Gastrocnemius medialis (tissue), 4 donors: ENCODE results near the gene TMEM132D. TPM values are rescaled to one million over a fixed set of nuclear protein-coding genes. Genes with fewer than 3 reads are reported as not detected.

Source experiments
- ATAC-seq, 2 donors: fragments of 150-250 bp; one replicate each; pipeline ENCODE4 v1.9.1; 2016
- DNase-seq, 2 donors: peaks; one replicate each; pipeline ENCODE4 v3.0.0-alpha.2; 2019
- H3K27ac ChIP-seq, 4 donors: fragments of 200-600 bp; sonication (generic); 1 replicate in 1 of 4; 2 replicates in 3 of 4; pipeline ENCODE4 v1.5.1; 2016 to 2018; ENCODE audit warnings: mild to moderate bottlenecking in 2 of 4, moderate library complexity in 1 of 4
- H3K27me3 ChIP-seq, 3 donors: fragments of 200-600 bp; sonication (generic) in 2 of 3; 1 replicate in 1 of 3; 2 replicates in 2 of 3; pipeline versions ENCODE4 v1.5.1 to v1.6.0; 2016 to 2019; ENCODE audit warnings: mild to moderate bottlenecking in 1 of 3, moderate library complexity in 1 of 3
- H3K36me3 ChIP-seq, 2 donors: fragments of 200-600 bp; sonication (generic) in 1 of 2; one replicate each; pipeline ENCODE4 v1.5.1; 2017 to 2018
- H3K4me1 ChIP-seq, 2 donors: fragments of 200-600 bp; sonication (generic) in 1 of 2; one replicate each; pipeline ENCODE4 v1.5.1; 2016 to 2017; ENCODE audit warnings: mild to moderate bottlenecking in 2 of 2
- H3K4me3 ChIP-seq, 4 donors: fragments of 200-600 bp; sonication (generic) in 3 of 4; 1 replicate in 1 of 4; 2 replicates in 3 of 4; pipeline ENCODE4 v1.5.1; 2016 to 2019; ENCODE audit warnings: mild to moderate bottlenecking in 2 of 4
- H3K9me3 ChIP-seq, 3 donors: fragments of 200-600 bp; sonication (generic) in 2 of 3; 1 replicate in 1 of 3; 2 replicates in 2 of 3; pipeline ENCODE4 v1.5.1; 2016 to 2019
- CTCF ChIP-seq, 5 experiments: fragments of 450-650 bp in 3 of 5; fragments of 200-600 bp in 2 of 5; sonication (generic) in 2 of 5; IDR thresholded peaks in 4 of 5; conservative IDR thresholded peaks in 1 of 5; 1 replicate in 4 of 5; 2 replicates in 1 of 5; pipeline ENCODE4 v1.5.1; 2016 to 2019; ENCODE audit warnings: antibody characterized with exemption in 5 of 5, mild to moderate bottlenecking in 3 of 5, moderate library complexity in 3 of 5
- POLR2A ChIP-seq, 2 donors: fragments of 450-650 bp; IDR thresholded peaks; one replicate each; pipeline ENCODE4 v1.6.1; 2017; ENCODE audit warnings: antibody characterized with exemption in 2 of 2, mild to moderate bottlenecking in 2 of 2, moderate library complexity in 2 of 2
- in situ Hi-C, 4 donors: fragments of 200-750 bp; cut with MboI; loops; one replicate each; pipeline versions ENCODE4 v1.15.0 to v1.8.0; 2017; ENCODE audit warnings: low sequenced_read_pairs in 4 of 4
- intact Hi-C: fragments of 100-400 bp; cut with DNase I; formaldehyde crosslinking; loops from one replicate; pipeline ENCODE4 v1.15.1; 2023; ENCODE audit warnings: low total_unique reads
- total RNA-seq, 4 donors: library from RNA; depleted of rRNA; stranded (reverse); fragments of >200 nt; gene quantifications; one replicate each; pipeline versions ENCODE4 v1.1.0 to v1.2.3, GENCODE V29; 2016

The TMEM132D gene
- total RNA-seq, 4 donors from 2014 or later, result not detected

GRCh38 chr12:129246630-129247029 is 657.2 kb downstream of the TMEM132D start:
- Histone ChIP-seq H3K36me3 (no peaks in the 10 kb centered on the region), H3K9me3 (no peaks in the 10 kb centered on the region), H3K27ac (no peak overlapping the region)

GRCh38 chr12:129245769-129246168 is 658.1 kb downstream of the TMEM132D start:
- H3K9me3 ChIP-seq, result no peaks in the 10 kb centered on the region
- no peak for TF ChIP-seq CTCF (IDR thresholded peaks at IDR 0.05 in 4 of 5, conservative IDR thresholded peaks at IDR 0.05 in 1 of 5)
- no peak for TF ChIP-seq POLR2A (IDR thresholded peaks at IDR 0.05)
- no peak overlapping the region for H3K4me3 ChIP-seq
- H3K27me3 ChIP-seq, result no peaks in the 10 kb centered on the region
- no peak for DNase-seq
- intact Hi-C loops, result no loop called here
- no peaks in the 10 kb centered on the region for H3K4me1 ChIP-seq
- H3K36me3 ChIP-seq, result no peaks in the 10 kb centered on the region
- H3K27ac ChIP-seq, result no peak overlapping the region
- ATAC-seq, result no peak
- in situ Hi-C loops, result no loop called here

More at GRCh38 chr12:129246630-129247029, 657.2 kb downstream of the TMEM132D start:
- DNase-seq, result no peak
- in situ Hi-C loops (no loop called here), intact Hi-C loops (no loop called here)
- H3K4me1 ChIP-seq, result no peaks in the 10 kb centered on the region
- H3K27me3 ChIP-seq, result no peaks in the 10 kb centered on the region
- ATAC-seq, result no peak
- no peak for TF ChIP-seq POLR2A (IDR thresholded peaks at IDR 0.05)
- TF ChIP-seq CTCF (IDR thresholded peaks at IDR 0.05 in 4 of 5, conservative IDR thresholded peaks at IDR 0.05 in 1 of 5), result no peak
- no peak overlapping the region for H3K4me3 ChIP-seq

- TF ChIP-seq POLR2A (IDR thresholded peaks at IDR 0.05), result no peak
- no peak for TF ChIP-seq CTCF (IDR thresholded peaks at IDR 0.05 in 4 of 5, conservative IDR thresholded peaks at IDR 0.05 in 1 of 5)
- Histone ChIP-seq H3K4me3 (no peak overlapping the region), H3K27ac (no peak overlapping the region), H3K4me1 (no peaks in the 10 kb centered on the region), H3K36me3 (no peaks in the 10 kb centered on the region), H3K9me3 (no peaks in the 10 kb centered on the region), H3K27me3 (no peaks in the 10 kb centered on the region)
- no peak for DNase-seq
- in situ Hi-C loops, result no loop called here
- no peak for ATAC-seq
- intact Hi-C loops, result no loop called here
Observed at GRCh38 chr12:129241852-129242251, 662.0 kb downstream of the TMEM132D start.

- H3K27ac ChIP-seq, result no peak overlapping the region
- in situ Hi-C loops, result no loop called here
- no peaks in the 10 kb centered on the region for H3K27me3 ChIP-seq
- H3K4me1 ChIP-seq, result no peaks in the 10 kb centered on the region
- no peak for ATAC-seq
- TF ChIP-seq CTCF (IDR thresholded peaks at IDR 0.05 in 4 of 5, conservative IDR thresholded peaks at IDR 0.05 in 1 of 5), result no peak
- no peak for TF ChIP-seq POLR2A (IDR thresholded peaks at IDR 0.05)
- intact Hi-C loops, result no loop called here
- no peak overlapping the region for H3K4me3 ChIP-seq
- H3K9me3 ChIP-seq, result no peaks in the 10 kb centered on the region
- DNase-seq, result no peak
- H3K36me3 ChIP-seq, result no peaks in the 10 kb centered on the region
Observed at GRCh38 chr12:129237881-129238280, 665.9 kb downstream of the TMEM132D start.

GRCh38 chr12:129234209-129234608 is 669.6 kb downstream of the TMEM132D start:
- H3K9me3 ChIP-seq, result no peaks in the 10 kb centered on the region
- H3K27me3 ChIP-seq, result no peaks in the 10 kb centered on the region
- H3K36me3 ChIP-seq, result no peaks in the 10 kb centered on the region
- in situ Hi-C loops, result no loop called here
- intact Hi-C loops, result no loop called here
- no peak for ATAC-seq
- no peak for TF ChIP-seq POLR2A (IDR thresholded peaks at IDR 0.05)
- no peak for TF ChIP-seq CTCF (IDR thresholded peaks at IDR 0.05 in 4 of 5, conservative IDR thresholded peaks at IDR 0.05 in 1 of 5)
- no peak overlapping the region for H3K4me3 ChIP-seq
- H3K4me1 ChIP-seq, result no peaks in the 10 kb centered on the region
- no peak for DNase-seq
- H3K27ac ChIP-seq, result no peak overlapping the region
